HG03469 (cell line): Measurements from ENCODE around the gene TMED4.
"Not testable (repeated sequence)": the region's sequence is repeated elsewhere in the genome, so short reads cannot be mapped to it uniquely, and the experiment has no call there.

Source experiments
- ATAC-seq: cut with Tn5 transposase; IDR thresholded peaks from one replicate; pipeline ENCODE4 v1.9.1; 2021; ENCODE audit warnings: mild to moderate bottlenecking, moderate library complexity, moderate number of reproducible peaks; ENCODE audit not compliant: unreplicated experiment

TMED4 gene

GRCh38 chr7:44608916-44609648, 27.1 kb upstream of the TMED4 start:
- no peak for ATAC-seq

DNA sequence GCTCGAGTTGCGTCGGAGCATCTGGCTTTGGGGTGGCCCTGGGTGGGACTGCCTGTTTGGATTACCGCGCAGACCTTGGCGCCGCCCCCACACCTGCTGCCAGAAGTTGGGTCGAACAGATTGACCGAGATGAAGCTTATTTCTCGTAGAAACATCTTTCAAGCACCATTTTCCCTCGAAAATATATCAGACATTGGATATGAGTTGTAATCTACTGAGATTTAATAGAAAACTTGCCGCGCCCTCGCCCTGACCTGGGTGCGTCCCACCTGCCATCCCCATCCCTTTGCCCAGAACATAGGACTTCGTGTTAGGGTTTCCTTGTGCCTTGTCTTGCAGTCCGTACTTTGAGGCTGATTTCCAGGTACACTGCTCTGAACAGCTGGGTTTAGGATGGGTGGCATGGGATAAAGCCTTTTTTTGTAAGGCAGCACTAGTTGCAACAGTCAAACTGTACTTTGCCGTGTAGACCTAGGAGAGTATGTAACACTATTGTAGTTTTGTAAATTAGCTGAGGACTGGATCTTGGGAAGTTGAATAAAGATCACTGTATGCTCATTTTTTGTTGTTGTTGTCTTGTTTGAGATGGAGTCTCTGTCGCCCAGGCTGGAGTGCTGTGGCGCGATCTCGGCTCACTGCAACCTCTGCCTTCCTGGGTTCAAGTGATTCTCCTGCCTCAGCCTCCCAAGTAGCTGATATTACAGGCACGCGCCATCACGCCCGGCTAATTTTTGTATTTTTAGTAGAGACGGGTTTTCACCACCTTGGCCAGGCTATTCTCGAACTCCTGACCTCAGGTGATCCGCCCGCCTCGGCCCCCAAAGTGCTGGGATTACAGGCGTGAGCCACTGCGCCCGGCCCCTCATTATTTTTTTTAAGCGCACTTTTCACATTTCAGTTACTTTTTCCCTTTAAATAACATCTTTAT, 25.4 kb upstream of the TMED4 start:
- no peak for ATAC-seq

DNA sequence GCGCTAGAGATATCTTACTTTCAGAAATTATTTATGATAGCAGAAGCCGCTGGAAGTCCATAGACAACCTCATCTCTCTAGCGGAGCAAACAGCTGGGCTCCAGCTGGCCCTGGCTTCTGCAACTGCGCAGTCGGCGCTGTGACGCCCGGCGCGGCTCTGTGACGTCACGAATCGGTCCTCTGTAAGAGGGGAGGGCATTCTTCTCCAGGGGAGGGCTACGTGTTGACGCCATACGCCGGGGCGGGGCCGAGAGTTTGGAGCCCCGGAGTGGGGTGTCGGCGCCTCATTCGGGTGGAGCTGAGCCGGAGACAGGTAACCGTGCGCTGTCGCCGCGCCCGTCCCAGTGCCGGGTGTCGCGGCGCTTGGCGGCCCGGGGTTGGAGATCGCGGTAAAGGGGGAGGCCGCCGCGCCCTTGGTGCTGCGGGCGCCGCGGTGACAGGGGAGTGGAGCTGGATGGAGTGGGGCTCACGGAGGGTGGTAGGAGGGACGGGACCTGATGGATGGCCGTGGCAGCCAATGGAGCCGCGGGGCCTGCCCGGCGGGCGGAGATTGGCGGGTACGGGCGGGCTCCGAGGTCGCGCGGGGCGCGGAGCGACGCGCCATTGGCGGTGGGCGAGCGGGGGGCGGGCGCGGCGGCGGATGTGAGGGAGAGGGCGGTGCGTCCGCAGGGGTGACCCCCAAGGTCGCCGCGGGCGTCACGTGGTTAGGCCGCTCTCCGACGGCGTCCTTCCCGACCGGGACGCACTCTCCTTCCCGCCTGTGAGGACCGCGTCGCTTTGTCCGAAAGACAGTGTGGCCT, 24.5 kb upstream of the TMED4 start, which contains the start of gene OGDH:
Gene OGDH, plus strand, starts transcription at position 287 of the 800 bp plus-strand sequence. CDS start 17,717 bp downstream, outside the sequence.
- ATAC-seq: peak; percentile 86

DNA sequence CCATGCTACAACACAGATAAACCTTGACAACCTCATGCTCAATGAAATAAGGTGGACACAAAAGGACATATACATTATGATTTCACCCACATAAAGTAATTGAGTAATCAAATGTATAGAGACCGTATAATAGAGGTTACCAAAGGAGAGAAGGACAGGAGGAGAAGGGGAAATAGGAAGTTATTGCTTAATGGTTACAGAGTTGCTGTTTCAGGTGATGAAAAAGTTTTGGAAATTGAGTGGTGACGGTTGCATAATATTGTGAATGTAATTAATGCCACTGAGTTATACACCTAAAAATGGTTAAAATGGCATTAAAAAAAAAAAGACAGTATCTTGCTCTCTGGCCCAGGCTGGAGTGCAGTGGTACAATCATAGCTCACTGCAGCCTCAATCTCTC, 22.9 kb upstream of the TMED4 start:
- ATAC-seq: no peak

- ATAC-seq: no peak
Measured at GRCh38 chr7:44603193-44603592, 21.2 kb upstream of the TMED4 start.

DNA sequence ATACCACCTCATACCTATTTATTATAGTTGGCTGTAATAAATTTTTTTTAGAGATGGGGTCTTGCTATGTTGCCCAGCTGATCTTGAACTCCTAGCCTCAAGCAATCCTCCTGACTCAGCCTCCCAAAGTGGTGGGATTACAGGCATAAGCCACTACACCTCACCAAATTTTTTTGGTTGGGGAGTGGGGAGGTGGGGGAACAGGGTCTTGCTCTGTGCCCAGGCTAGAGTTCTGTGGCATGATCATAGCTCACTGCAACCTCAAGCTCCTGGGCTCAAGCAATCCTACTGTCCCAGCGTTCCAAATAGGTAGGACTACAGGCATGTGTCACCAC, 20.5 kb upstream of the TMED4 start:
- no peak for ATAC-seq

- ATAC-seq: no peak
Measured at GRCh38 chr7:44599222-44599621, 17.2 kb upstream of the TMED4 start.

DNA sequence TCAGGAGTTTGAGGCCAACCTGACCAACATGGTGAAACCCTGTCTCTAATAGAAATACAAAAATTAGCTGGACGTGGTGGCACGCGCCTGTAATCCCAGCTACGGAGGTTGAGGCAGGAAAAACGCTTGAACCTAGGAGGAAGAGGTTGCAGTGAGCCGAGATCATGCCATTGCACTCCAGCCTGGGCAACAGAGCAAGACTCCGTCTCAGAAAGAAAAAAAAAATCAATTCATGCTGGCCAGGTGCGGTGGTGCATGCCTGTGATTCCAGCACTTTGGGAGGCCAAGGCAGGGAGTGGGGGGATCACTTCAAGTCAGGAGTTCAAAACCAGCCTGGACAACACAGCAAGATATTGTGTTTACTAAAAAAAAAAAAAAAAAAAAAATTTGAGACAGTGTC, 15.2 kb upstream of the TMED4 start:
- not testable (repeated sequence) for ATAC-seq

- ATAC-seq: no peak
Measured at GRCh38 chr7:44595934-44596635, 14.1 kb upstream of the TMED4 start.

GRCh38 chr7:44590910-44591309, 8.9 kb upstream of the TMED4 start:
- no peak for ATAC-seq

- no peak for ATAC-seq
Measured at GRCh38 chr7:44587843-44588711, 6.0 kb upstream of the TMED4 start.

GRCh38 chr7:44583146-44583865, 1.3 kb upstream of the TMED4 start:
- no peak for ATAC-seq

DNA sequence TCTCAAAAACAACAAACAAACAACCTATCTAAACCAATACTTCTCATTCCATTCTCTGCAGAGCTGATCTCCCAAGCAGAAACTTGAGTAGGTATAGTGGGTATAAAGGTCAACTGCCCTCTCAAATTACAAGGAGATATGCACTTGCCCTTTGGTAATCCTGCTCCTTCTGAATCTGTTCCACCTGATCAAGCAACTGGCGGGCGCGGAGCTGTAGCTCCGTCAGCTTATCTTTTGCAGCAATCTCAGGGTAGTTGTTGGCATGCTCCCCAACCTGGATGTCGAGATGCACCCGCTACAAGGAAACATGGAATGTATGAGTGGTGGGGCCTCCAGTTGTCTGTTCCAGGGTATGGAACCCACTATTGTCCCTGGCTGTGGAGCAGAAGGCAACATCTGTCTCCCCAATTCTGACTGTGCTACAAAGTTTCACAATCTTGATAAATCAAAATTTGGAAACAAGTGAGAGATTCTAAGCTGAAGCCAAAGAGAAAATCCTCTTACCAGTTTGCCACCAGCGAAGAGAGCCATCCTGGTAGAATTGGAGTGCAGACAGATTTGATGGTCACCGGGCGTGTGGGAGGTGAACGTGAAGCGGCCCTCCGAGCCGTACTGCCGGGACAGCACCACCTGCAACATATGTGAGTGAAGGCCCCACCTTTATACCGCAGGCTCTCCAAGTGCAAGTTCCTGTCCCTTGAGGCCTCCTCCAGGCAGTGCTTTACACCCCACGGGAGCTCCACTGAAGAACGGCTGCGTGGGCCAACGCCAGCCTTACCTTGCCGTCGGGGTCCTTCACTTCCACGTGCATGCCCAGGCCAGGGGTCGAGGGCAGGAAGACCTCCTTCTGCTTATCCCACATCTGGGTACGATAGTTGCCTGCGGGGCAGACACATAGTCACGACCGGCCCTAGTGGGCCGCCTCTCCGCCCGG, 819 bp downstream of the TMED4 start:
- peak; percentile 15 for ATAC-seq

GRCh38 chr7:44576228-44576627, 5.8 kb downstream of the TMED4 start:
- no peak for ATAC-seq

GRCh38 chr7:44575054-44575453, 7.0 kb downstream of the TMED4 start:
- no peak for ATAC-seq

GRCh38 chr7:44574287-44574872, 7.7 kb downstream of the TMED4 start:
- ATAC-seq: no peak

DNA sequence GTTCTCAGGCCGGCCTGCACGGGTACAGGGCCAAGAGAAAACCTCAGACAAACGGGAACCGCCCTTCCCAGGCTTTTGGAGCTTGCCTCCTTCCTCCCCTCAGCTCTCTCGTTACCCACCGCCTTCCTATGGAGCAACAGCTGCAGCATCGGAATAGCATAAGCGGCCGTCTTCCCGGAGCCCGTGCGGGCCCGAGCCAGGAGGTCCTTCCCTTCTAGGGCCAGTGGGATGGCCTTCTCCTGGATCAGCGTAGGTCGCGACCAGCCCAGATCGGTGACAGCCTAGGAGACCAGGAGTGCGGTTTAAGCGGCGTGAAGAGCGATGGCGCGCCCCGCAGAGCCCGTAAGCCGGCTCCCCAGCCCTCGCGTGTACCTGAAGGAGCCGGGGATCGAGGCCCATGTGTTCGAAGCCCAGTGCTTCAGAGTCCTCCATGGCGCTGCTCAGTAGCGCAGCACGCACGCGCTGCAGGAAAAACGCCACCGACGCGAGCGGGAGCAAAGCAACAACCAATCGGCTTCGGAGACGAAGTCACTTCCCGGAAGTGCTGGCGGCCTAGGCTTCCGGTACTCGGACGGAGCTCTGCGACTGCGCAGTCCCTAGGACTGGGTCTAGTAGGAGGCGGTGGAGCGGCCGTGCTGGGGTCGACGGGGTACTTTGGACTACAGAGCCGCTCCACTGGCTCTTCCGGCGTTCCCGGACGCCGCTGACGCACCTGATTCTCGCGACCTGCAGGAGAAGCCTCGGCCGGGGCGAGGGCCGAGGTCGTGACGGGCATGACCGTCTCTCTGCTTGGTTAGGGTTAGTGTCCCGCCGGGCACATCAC, 8.4 kb downstream of the TMED4 start, which contains the start of gene DDX56:
Gene DDX56, minus strand, starts transcription at position 445 of the 823 bp plus-strand sequence. Its CDS starts 13 bp downstream, at position 432.
- ATAC-seq: peak; percentile 91
